Stomach (tissue), 4 donors: ENCODE results near the gene SIGLECL1.

Experiments
- CTCF ChIP-seq, 7 experiments: fragments of 450-650 bp in 4 of 7; fragments of 200-600 bp in 3 of 7; sonication (generic) in 3 of 7; IDR thresholded peaks; one replicate each; pipeline ENCODE4 v1.5.1; 2016 to 2019; ENCODE audit warnings: antibody characterized with exemption in 7 of 7, control low read depth in 2 of 7, mild to moderate bottlenecking in 1 of 7
- POLR2A ChIP-seq, 4 donors: fragments of 450-650 bp; IDR thresholded peaks; one replicate each; pipeline ENCODE4 v1.6.1; 2016; ENCODE audit warnings: antibody characterized with exemption in 4 of 4, control low read depth in 2 of 4, mild to moderate bottlenecking in 1 of 4, moderate library complexity in 1 of 4
- POLR2AphosphoS5 ChIP-seq, 3 donors: sonication (generic); formaldehyde crosslinking; IDR thresholded peaks; one replicate each; pipeline ENCODE4 v1.6.1; 2016; ENCODE audit warnings: antibody characterized with exemption in 3 of 3

DNA sequence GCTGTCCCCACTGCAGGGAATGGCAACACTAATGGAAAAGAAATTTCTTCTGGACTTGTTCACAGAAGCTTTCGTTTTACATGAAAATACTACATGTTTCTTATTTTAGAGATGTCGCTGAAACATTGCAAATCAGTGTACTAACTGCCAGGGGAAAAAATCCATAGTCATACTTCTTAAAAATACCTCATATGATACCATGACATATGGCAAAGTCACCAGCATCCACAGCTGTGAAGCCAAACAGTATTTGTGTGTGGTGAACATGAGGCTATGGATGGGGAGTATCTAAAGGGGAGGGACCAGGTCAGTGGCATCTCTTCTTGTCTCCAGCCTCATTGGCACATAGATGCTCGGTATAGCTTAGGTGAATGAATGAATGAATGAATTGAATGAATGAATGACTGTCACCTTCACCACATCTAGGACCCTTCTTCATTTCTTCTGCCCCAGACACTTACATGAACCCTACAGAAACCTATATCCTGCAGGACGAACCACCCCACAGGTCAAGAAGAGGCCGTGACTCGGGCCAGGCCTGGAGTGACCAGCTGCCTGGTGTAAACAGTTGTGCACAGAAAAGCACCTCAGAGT, 40.6 kb upstream of the SIGLECL1 start:
- TF ChIP-seq POLR2AphosphoS5 (IDR thresholded peaks at IDR 0.05) (no peak), CTCF (IDR thresholded peaks at IDR 0.05) (no peak), POLR2A (IDR thresholded peaks at IDR 0.05) (no peak)
